ENCODE results near the gene SPANXA1.
"Not testable (repeated sequence)": the region's sequence is repeated elsewhere in the genome, so short reads cannot be mapped to it uniquely, and the experiment has no call there.

SPANXA1 gene

DNA sequence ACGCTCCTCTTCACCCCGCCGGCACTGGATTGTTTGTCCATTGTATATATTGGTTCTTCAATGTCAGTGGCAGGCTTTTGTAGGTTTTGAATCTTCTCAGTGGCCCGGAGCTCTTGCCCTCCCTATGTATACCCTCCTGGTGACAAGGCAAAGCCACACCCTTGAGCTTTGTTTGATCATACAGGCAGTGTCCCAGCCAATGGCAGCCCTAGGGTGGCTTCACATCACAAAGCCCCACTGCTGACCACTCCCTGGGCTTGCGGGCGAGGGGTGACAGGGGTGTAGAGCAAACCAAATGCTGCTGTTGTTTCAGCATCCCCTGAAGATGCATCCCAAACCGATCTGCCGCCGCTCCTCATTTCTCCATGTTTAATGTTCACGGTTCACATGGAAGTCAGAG lies at the start of gene SPANXA1:
SPANXA1 (minus strand) TSS at position 101 of the 400 bp plus-strand sequence; CDS start at position 41, 60 bp downstream.
- POLR2A ChIA-PET; CTCF ChIA-PET; DNase-seq (ENCODE audit: extremely low spot score): not testable (repeated sequence)

DNA sequence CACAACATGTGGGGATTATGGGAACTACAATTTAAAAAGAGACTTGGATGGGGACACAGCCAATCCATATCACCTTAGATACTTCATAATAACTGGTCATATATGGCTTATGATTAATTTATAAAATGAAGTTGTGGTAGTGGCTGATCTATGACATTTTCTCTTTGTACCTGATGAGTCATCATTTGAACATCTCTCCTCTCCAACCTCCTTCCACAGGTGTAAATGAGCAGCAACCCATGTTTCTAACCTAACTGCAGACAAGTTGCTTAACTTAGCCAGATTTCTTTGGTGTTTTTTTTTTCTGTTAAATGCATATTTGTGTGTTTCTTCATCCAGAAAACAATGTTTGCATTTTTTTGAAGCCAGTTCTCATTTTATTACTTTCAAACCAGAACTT lies 47.6 kb upstream of the SPANXA1 start:
- no peak for DNase-seq (ENCODE audit: extremely low spot score)
- no peak for TF ChIP-seq ELF4 (IDR thresholded peaks at IDR 0.05)
- no peak for TF ChIP-seq FOXK2 (IDR thresholded peaks at IDR 0.05)
- TF ChIP-seq NFRKB (IDR thresholded peaks at IDR 0.05) = no peak
- no peak for TF ChIP-seq ZNF384 (IDR thresholded peaks at IDR 0.05)
- no peak for TF ChIP-seq SUZ12 (IDR thresholded peaks at IDR 0.05)
- no peak for TF ChIP-seq L3MBTL2 (conservative IDR thresholded peaks at IDR 0.05)
- no peak for TF ChIP-seq LEF1 (IDR thresholded peaks at IDR 0.05; ENCODE audit: borderline replicate concordance)
- TF ChIP-seq FOXA1 (IDR thresholded peaks at IDR 0.05) = no peak
- no peak for TF ChIP-seq HDGF (IDR thresholded peaks at IDR 0.05; ENCODE audit: borderline replicate concordance)
- no peak for TF ChIP-seq SP1 (IDR thresholded peaks at IDR 0.05)
- no peak for TF ChIP-seq ARNT (IDR thresholded peaks at IDR 0.05)
- no peak for TF ChIP-seq FOXM1 (IDR thresholded peaks at IDR 0.05; ENCODE audit: borderline replicate concordance)
- TF ChIP-seq BHLHE40 (IDR thresholded peaks at IDR 0.05; ENCODE audit: borderline replicate concordance) = no peak
- no peak for TF ChIP-seq PKNOX1 (IDR thresholded peaks at IDR 0.05)
- TF ChIP-seq TARDBP (IDR thresholded peaks at IDR 0.05) = no peak
- no peak for TF ChIP-seq CTBP1 (IDR thresholded peaks at IDR 0.05; ENCODE audit: borderline replicate concordance)
- POLR2A ChIA-PET = no interaction called here
- CTCF ChIA-PET = no interaction called here

- no peak for TF ChIP-seq SP1 (IDR thresholded peaks at IDR 0.05)
- TF ChIP-seq FOXA1 (IDR thresholded peaks at IDR 0.05) = no peak
- TF ChIP-seq ZNF384 (IDR thresholded peaks at IDR 0.05) = no peak
- TF ChIP-seq HDGF (IDR thresholded peaks at IDR 0.05; ENCODE audit: borderline replicate concordance) = no peak
- TF ChIP-seq PKNOX1 (IDR thresholded peaks at IDR 0.05) = no peak
- TF ChIP-seq BHLHE40 (IDR thresholded peaks at IDR 0.05; ENCODE audit: borderline replicate concordance) = no peak
- no peak for TF ChIP-seq SUZ12 (IDR thresholded peaks at IDR 0.05)
- no peak for TF ChIP-seq CTBP1 (IDR thresholded peaks at IDR 0.05; ENCODE audit: borderline replicate concordance)
- TF ChIP-seq FOXK2 (IDR thresholded peaks at IDR 0.05) = no peak
- TF ChIP-seq NFRKB (IDR thresholded peaks at IDR 0.05) = no peak
- no peak for TF ChIP-seq ELF4 (IDR thresholded peaks at IDR 0.05)
- TF ChIP-seq LEF1 (IDR thresholded peaks at IDR 0.05; ENCODE audit: borderline replicate concordance) = no peak
- CTCF ChIA-PET = no interaction called here
- POLR2A ChIA-PET = no interaction called here
- DNase-seq (ENCODE audit: extremely low spot score) = no peak
Measured at GRCh38 chrX:141619336-141619735, 34.8 kb upstream of the SPANXA1 start.

- no peak for DNase-seq (ENCODE audit: extremely low spot score)
- CTCF ChIA-PET = no interaction called here
- POLR2A ChIA-PET = no interaction called here
- TF ChIP-seq HDGF (IDR thresholded peaks at IDR 0.05; ENCODE audit: borderline replicate concordance) (no peak), PKNOX1 (IDR thresholded peaks at IDR 0.05) (no peak), FOXM1 (IDR thresholded peaks at IDR 0.05; ENCODE audit: borderline replicate concordance) (no peak), FOXA1 (IDR thresholded peaks at IDR 0.05) (no peak), ZNF384 (IDR thresholded peaks at IDR 0.05) (no peak), ELF4 (IDR thresholded peaks at IDR 0.05) (no peak), SP1 (IDR thresholded peaks at IDR 0.05) (no peak), BHLHE40 (IDR thresholded peaks at IDR 0.05; ENCODE audit: borderline replicate concordance) (no peak), SUZ12 (IDR thresholded peaks at IDR 0.05) (no peak), ARNT (IDR thresholded peaks at IDR 0.05) (no peak), TARDBP (IDR thresholded peaks at IDR 0.05) (no peak), FOXK2 (IDR thresholded peaks at IDR 0.05) (no peak)
Measured at GRCh38 chrX:141609111-141609510, 24.6 kb upstream of the SPANXA1 start.

DNA sequence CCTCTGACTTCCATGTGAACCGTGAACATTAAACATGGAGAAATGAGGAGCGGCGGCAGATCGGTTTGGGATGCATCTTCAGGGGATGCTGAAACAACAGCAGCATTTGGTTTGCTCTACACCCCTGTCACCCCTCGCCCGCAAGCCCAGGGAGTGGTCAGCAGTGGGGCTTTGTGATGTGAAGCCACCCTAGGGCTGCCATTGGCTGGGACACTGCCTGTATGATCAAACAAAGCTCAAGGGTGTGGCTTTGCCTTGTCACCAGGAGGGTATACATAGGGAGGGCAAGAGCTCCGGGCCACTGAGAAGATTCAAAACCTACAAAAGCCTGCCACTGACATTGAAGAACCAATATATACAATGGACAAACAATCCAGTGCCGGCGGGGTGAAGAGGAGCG lies 4.9 kb upstream of the SPANXA1 start, which contains the start of gene SPANXA2:
SPANXA2 (plus strand) TSS at position 301 of the 400 bp plus-strand sequence; CDS start at position 361, 60 bp downstream.
- CTCF ChIA-PET; POLR2A ChIA-PET; DNase-seq (ENCODE audit: extremely low spot score): not testable (repeated sequence)

- CTCF ChIA-PET; DNase-seq (ENCODE audit: extremely low spot score); POLR2A ChIA-PET: not testable (repeated sequence)
Measured at GRCh38 chrX:141542551-141542950, 42.0 kb downstream of the SPANXA1 start.
